GM06990 (cell line): ENCODE data around the gene CRABP1.

Source experiments
- DNase-seq: peaks from one replicate; pipeline ENCODE4 v3.0.0-alpha.2; 2011; ENCODE audit not compliant: insufficient read length; ENCODE audit errors: extremely low read depth
- H3K27me3 ChIP-seq: replicated peaks from 2 replicates; pipeline ENCODE4 v1.6.0; 2011; ENCODE audit warnings: low read length; ENCODE audit not compliant: control insufficient read depth, insufficient read depth
- H3K36me3 ChIP-seq: 2 replicates; pipeline ENCODE4 v1.5.1; 2011; ENCODE audit warnings: low read length; ENCODE audit not compliant: control insufficient read depth, insufficient read depth
- H3K4me3 ChIP-seq: replicated peaks from 2 replicates; pipeline ENCODE4 v1.5.1; 2011; ENCODE audit warnings: low read depth, mild to moderate bottlenecking, control low read depth, low read length
- TF ChIP-seq, protein P1 (sequence below): IDR thresholded peaks from 2 replicates; pipeline ENCODE4 v1.5.1; 2011; ENCODE audit warnings: low read length, control low read depth, mild to moderate bottlenecking, inconsistent platforms; ENCODE audit not compliant: insufficient read depth, poor library complexity, severe bottlenecking

CRABP1 gene

DNA sequence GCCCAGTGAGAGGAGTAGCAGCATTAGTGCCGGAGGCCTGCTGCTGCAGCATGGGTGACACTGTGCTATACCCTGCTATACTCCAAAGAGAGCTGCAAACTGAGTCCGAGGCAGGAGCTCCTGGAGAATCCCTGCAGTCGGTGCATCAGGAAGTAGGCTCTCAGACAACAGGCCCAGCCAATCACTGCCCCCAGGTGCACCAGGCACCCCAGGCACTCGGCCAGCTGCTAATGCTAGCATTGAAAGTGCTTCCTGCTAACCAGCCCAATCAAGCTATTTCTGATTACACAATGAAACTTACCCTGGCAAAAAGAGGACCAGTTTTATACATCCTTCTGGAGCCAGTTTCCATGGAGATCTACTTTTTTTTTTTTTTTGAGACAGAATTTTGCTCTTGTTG is 52.3 kb downstream of the CRABP1 start:
- Histone ChIP-seq H3K36me3 (no peaks in the 10 kb centered on the region), H3K4me3 (no peak overlapping the region), H3K27me3 (peaks cover 2% of the 10 kb centered on the region)
- no peak for DNase-seq
- TF ChIP-seq, protein P1, sequence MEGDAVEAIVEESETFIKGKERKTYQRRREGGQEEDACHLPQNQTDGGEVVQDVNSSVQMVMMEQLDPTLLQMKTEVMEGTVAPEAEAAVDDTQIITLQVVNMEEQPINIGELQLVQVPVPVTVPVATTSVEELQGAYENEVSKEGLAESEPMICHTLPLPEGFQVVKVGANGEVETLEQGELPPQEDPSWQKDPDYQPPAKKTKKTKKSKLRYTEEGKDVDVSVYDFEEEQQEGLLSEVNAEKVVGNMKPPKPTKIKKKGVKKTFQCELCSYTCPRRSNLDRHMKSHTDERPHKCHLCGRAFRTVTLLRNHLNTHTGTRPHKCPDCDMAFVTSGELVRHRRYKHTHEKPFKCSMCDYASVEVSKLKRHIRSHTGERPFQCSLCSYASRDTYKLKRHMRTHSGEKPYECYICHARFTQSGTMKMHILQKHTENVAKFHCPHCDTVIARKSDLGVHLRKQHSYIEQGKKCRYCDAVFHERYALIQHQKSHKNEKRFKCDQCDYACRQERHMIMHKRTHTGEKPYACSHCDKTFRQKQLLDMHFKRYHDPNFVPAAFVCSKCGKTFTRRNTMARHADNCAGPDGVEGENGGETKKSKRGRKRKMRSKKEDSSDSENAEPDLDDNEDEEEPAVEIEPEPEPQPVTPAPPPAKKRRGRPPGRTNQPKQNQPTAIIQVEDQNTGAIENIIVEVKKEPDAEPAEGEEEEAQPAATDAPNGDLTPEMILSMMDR, result no peak

GRCh38 chr15:78393137-78393536 is 53.0 kb downstream of the CRABP1 start:
- H3K27me3 ChIP-seq, result peaks cover 2% of the 10 kb centered on the region
- H3K4me3 ChIP-seq, result no peak overlapping the region
- TF ChIP-seq, protein P1, result no peak
- no peaks in the 10 kb centered on the region for H3K36me3 ChIP-seq
- DNase-seq, result no peak

GRCh38 chr15:78394026-78394425 is 53.9 kb downstream of the CRABP1 start:
- Histone ChIP-seq H3K4me3 (no peak overlapping the region), H3K27me3 (peaks cover 2% of the 10 kb centered on the region), H3K36me3 (no peaks in the 10 kb centered on the region)
- no peak for DNase-seq
- TF ChIP-seq, protein P1, result no peak

- Histone ChIP-seq H3K27me3 (peaks cover 2% of the 10 kb centered on the region), H3K4me3 (no peak overlapping the region), H3K36me3 (no peaks in the 10 kb centered on the region)
- no peak for DNase-seq
- TF ChIP-seq, protein P1, result no peak
Measured at GRCh38 chr15:78394981-78395616, 54.9 kb downstream of the CRABP1 start.

GRCh38 chr15:78396186-78396814 is 56.1 kb downstream of the CRABP1 start:
- TF ChIP-seq, protein P1, result no peak
- DNase-seq, result no peak
- H3K36me3 ChIP-seq, result no peaks in the 10 kb centered on the region
- H3K27me3 ChIP-seq, result peaks cover 2% of the 10 kb centered on the region; the same call in 1 of the 2 replicates
- H3K4me3 ChIP-seq, result no peak overlapping the region
